ENCODE measurements around the gene PAPOLG.

DNA sequence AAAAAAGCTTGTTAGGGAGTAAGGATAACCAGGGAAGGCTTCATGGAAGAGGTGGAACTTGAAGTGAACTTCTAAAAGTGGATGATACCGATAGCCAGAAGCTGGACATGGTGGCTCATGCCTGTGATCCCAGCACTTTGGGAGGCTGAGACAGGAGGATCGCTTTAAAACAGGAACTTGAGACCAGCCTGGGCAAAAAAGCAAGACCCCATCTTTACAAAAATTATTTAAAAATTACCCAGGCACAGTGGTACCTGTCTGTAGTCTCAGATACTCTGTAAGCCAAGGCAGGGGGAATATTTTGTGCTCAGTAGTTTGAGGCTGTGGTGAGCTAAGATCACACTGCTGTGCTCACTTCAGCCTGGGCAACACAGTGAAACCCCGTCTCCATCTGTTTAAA lies 10.2 kb downstream of the PAPOLG start:
- TF ChIP-seq POLR2AphosphoS5 (IDR thresholded peaks at IDR 0.05; ENCODE audit: insufficient read depth in 1 of 2, low read depth in 1 of 2), result no peak
- TF ChIP-seq, protein P1, sequence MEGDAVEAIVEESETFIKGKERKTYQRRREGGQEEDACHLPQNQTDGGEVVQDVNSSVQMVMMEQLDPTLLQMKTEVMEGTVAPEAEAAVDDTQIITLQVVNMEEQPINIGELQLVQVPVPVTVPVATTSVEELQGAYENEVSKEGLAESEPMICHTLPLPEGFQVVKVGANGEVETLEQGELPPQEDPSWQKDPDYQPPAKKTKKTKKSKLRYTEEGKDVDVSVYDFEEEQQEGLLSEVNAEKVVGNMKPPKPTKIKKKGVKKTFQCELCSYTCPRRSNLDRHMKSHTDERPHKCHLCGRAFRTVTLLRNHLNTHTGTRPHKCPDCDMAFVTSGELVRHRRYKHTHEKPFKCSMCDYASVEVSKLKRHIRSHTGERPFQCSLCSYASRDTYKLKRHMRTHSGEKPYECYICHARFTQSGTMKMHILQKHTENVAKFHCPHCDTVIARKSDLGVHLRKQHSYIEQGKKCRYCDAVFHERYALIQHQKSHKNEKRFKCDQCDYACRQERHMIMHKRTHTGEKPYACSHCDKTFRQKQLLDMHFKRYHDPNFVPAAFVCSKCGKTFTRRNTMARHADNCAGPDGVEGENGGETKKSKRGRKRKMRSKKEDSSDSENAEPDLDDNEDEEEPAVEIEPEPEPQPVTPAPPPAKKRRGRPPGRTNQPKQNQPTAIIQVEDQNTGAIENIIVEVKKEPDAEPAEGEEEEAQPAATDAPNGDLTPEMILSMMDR (IDR thresholded peaks at IDR 0.05), result no peak
- no peak for TF ChIP-seq POLR2A (IDR thresholded peaks at IDR 0.05)
